NCI-H1048 (cell line): ENCODE data around the gene DDX46.
"Not testable (repeated sequence)": the region's sequence is repeated elsewhere in the genome, so short reads cannot be mapped to it uniquely, and the experiment has no call there.

Experiments
- DNase-seq: peaks from one replicate; lab custom pipeline; 2025; lab: John Stamatoyannopoulos, UW

DDX46 gene

GRCh38 chr5:134758504-134759341 is at the start of gene DDX46:
TSS of gene DDX46 (plus strand) at chr5:134758779. CDS start at chr5:134758939, 160 bp downstream.
- DNase-seq: peak; percentile 97

GRCh38 chr5:134714120-134714519 is 44.5 kb upstream of the DDX46 start:
- DNase-seq: no peak

- DNase-seq: no peak
Measured at GRCh38 chr5:134714541-134714940, 44.0 kb upstream of the DDX46 start.

- DNase-seq: not testable (repeated sequence)
Measured at GRCh38 chr5:134715466-134715865, 43.1 kb upstream of the DDX46 start.

GRCh38 chr5:134724872-134725271 is 33.7 kb upstream of the DDX46 start:
- no peak for DNase-seq

- DNase-seq: no peak
Measured at GRCh38 chr5:134732819-134733218, 25.8 kb upstream of the DDX46 start.

- DNase-seq: no peak
Measured at GRCh38 chr5:134735243-134735642, 23.3 kb upstream of the DDX46 start.

GRCh38 chr5:134736173-134736812 is 22.3 kb upstream of the DDX46 start:
- no peak for DNase-seq

- DNase-seq: peak; percentile 89
Measured at GRCh38 chr5:134738133-134738962, 20.2 kb upstream of the DDX46 start, which contains the start of gene CAMLG. TSS of gene CAMLG (plus strand) at chr5:134738548. CDS start at chr5:134738621, 73 bp downstream.

- no peak for DNase-seq
Measured at GRCh38 chr5:134738963-134739661, 19.5 kb upstream of the DDX46 start.

- DNase-seq: no peak
Measured at GRCh38 chr5:134741052-134741451, 17.5 kb upstream of the DDX46 start.

GRCh38 chr5:134742134-134742533 is 16.4 kb upstream of the DDX46 start:
- no peak for DNase-seq

- no peak for DNase-seq
Measured at GRCh38 chr5:134749415-134749814, 9.2 kb upstream of the DDX46 start.

- DNase-seq: no peak
Measured at GRCh38 chr5:134758176-134758503, 439 bp upstream of the DDX46 start.

- not testable (repeated sequence) for DNase-seq
Measured at GRCh38 chr5:134767528-134768291, 9.1 kb downstream of the DDX46 start.

GRCh38 chr5:134769206-134769605 is 10.6 kb downstream of the DDX46 start:
- no peak for DNase-seq

- DNase-seq: no peak
Measured at GRCh38 chr5:134772461-134773125, 14.0 kb downstream of the DDX46 start.

GRCh38 chr5:134777366-134777765 is 18.8 kb downstream of the DDX46 start:
- no peak for DNase-seq

- no peak for DNase-seq
Measured at GRCh38 chr5:134784241-134784920, 25.8 kb downstream of the DDX46 start.
